Measurements from ENCODE around the gene SF3A1. TPM values are rescaled to one million over a fixed set of nuclear protein-coding genes. Genes with fewer than 3 reads are reported as not detected.

Gene SF3A1
- total and polyA plus RNA-seq, 2 of the 13 experiments (the other 11 are each of a cell fraction or from before 2014, with no cell fraction given), result 10.0 to 22.0 TPM

GRCh38 chr22:30287648-30288418, 68.9 kb downstream of the SF3A1 start (continued):
- TF ChIP-seq ZNF18 (CRISPR knock-in tag; IDR thresholded peaks at IDR 0.05; ENCODE audit: insufficient replicate concordance) (no peak), CBX2 (IDR thresholded peaks at IDR 0.05; ENCODE audit: low read depth, low read length) (no peak), CBX2 (CRISPR knock-in tag; IDR thresholded peaks at IDR 0.05; ENCODE audit: low read depth) (no peak), CREM (IDR thresholded peaks at IDR 0.05) (no peak), CREM (CRISPR knock-in tag; IDR thresholded peaks at IDR 0.05) (no peak), BORCS8-MEF2B (CRISPR knock-in tag; IDR thresholded peaks at IDR 0.05) (no peak), SP5 (CRISPR knock-in tag; IDR thresholded peaks at IDR 0.05; ENCODE audit: borderline replicate concordance, low read depth) (0 out of 2 replicates have a peak, but pooled peaks have one; percentile 15), GABPB1 (CRISPR knock-in tag; IDR thresholded peaks at IDR 0.05) (peak; percentile 22; the same call in 1 of the 2 replicates), ZNF790 (CRISPR knock-in tag; IDR thresholded peaks at IDR 0.05; ENCODE audit: borderline replicate concordance) (no peak), ZFP90 (CRISPR knock-in tag; IDR thresholded peaks at IDR 0.05; ENCODE audit: borderline replicate concordance) (0 out of 2 replicates have a peak, but pooled peaks have one; percentile 29), ZNF503 (CRISPR knock-in tag; IDR thresholded peaks at IDR 0.05) (no peak), ISL2 (CRISPR knock-in tag; IDR thresholded peaks at IDR 0.05) (no peak), SETDB1 (CRISPR knock-in tag; IDR thresholded peaks at IDR 0.05; ENCODE audit: borderline replicate concordance) (no peak), MEF2D (CRISPR knock-in tag; IDR thresholded peaks at IDR 0.05) (no peak), KLF9 (CRISPR knock-in tag; IDR thresholded peaks at IDR 0.05; ENCODE audit: low read depth) (no peak), HMGA1 (CRISPR knock-in tag; conservative IDR thresholded peaks at IDR 0.05) (no peak), ZBTB1 (CRISPR knock-in tag; IDR thresholded peaks at IDR 0.05; ENCODE audit: borderline replicate concordance) (no peak), CHCHD3 (CRISPR knock-in tag; IDR thresholded peaks at IDR 0.05) (no peak), ZSCAN30 (CRISPR knock-in tag; IDR thresholded peaks at IDR 0.05) (no peak), SMC3 (IDR thresholded peaks at IDR 0.05; ENCODE audit: low read length) (peak; percentile 66; the same call in 1 of the 2 replicates), USF2 (IDR thresholded peaks at IDR 0.05; ENCODE audit: low read depth, low read length) (no peak), USF2 (CRISPR knock-in tag; IDR thresholded peaks at IDR 0.05; ENCODE audit: borderline replicate concordance) (no peak), HDAC6 (IDR thresholded peaks at IDR 0.05; ENCODE audit: low read depth, low read length) (no peak), SOX6 (IDR thresholded peaks at IDR 0.05) (no peak), SOX6 (CRISPR knock-in tag; IDR thresholded peaks at IDR 0.05) (0 out of 2 replicates have a peak, but pooled peaks have one; percentile 16), ZNF264 (CRISPR knock-in tag; IDR thresholded peaks at IDR 0.05) (no peak), ZNF576 (CRISPR knock-in tag; IDR thresholded peaks at IDR 0.05) (no peak)
